HFF-Myc (cell line): ENCODE results near the gene SMARCD1.
A peak's percentile ranks its signal among the peaks of the same experiment; 100 is the strongest.

Source experiments
- DNase-seq: peaks from one replicate; pipeline ENCODE4 v3.0.0-alpha.2; 2011; ENCODE audit warnings: low read depth; ENCODE audit errors: extremely low read depth
- H3K4me3 ChIP-seq: replicated peaks from 2 replicates; pipeline ENCODE4 v1.5.1; 2011; ENCODE audit warnings: low read depth, mild to moderate bottlenecking, control low read depth, low read length
- TF ChIP-seq, protein P1 (sequence below): IDR thresholded peaks from 2 replicates; pipeline ENCODE4 v1.5.1; 2012; ENCODE audit warnings: mild to moderate bottlenecking, low read depth, low read length, control low read depth; ENCODE audit errors: missing control alignments

The SMARCD1 gene

GRCh38 chr12:50061171-50061570 is 24.0 kb upstream of the SMARCD1 start:
- TF ChIP-seq, protein P1, sequence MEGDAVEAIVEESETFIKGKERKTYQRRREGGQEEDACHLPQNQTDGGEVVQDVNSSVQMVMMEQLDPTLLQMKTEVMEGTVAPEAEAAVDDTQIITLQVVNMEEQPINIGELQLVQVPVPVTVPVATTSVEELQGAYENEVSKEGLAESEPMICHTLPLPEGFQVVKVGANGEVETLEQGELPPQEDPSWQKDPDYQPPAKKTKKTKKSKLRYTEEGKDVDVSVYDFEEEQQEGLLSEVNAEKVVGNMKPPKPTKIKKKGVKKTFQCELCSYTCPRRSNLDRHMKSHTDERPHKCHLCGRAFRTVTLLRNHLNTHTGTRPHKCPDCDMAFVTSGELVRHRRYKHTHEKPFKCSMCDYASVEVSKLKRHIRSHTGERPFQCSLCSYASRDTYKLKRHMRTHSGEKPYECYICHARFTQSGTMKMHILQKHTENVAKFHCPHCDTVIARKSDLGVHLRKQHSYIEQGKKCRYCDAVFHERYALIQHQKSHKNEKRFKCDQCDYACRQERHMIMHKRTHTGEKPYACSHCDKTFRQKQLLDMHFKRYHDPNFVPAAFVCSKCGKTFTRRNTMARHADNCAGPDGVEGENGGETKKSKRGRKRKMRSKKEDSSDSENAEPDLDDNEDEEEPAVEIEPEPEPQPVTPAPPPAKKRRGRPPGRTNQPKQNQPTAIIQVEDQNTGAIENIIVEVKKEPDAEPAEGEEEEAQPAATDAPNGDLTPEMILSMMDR = no peak
- DNase-seq = no peak
- no peak overlapping the region for H3K4me3 ChIP-seq

- TF ChIP-seq, protein P1 = no peak
- H3K4me3 ChIP-seq = no peak overlapping the region
- no peak for DNase-seq
These were observed 23.0 kb upstream of the SMARCD1 start for GRCh38 chr12:50061946-50062686.

DNA sequence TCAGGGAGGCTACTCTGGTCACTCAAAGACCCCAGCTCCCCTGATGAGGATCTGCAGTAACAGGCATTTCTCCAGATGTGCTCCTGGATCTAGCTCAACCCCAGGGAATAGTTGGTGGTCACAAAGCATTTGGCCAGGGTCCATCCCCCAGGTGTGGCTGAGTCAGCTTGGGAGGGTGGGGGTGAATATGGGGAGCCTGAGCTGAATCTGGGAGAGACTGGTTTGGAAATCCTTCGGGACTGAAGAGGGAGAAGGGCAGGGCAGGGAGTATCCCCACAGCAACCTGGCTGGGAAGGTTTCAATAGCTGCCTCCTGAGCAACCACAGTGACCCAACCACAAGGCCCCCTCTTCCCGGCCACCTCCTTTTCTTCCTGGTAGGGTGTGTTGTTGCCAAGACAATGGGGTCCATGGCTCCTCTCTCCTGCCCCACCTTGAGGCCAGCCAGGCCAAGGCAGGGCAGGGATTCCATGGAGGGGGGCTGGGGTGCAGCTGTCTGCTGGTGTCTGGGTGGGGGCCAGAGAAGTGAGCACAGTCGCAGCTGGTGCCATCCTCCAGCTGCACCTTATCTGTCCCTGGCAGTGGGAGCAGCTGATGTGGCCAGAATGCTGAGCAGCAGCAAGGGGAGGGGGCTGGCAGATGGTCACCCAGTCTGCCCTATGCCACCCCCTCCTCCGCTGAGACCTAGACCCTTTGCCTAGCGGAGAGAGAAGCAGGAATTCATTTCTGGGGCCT is 22.2 kb upstream of the SMARCD1 start:
- TF ChIP-seq, protein P1 = no peak
- no peak for DNase-seq
- no peak overlapping the region for H3K4me3 ChIP-seq

GRCh38 chr12:50065726-50066310 is 19.3 kb upstream of the SMARCD1 start:
- no peak for DNase-seq
- no peak overlapping the region for H3K4me3 ChIP-seq
- TF ChIP-seq, protein P1 = no peak

DNA sequence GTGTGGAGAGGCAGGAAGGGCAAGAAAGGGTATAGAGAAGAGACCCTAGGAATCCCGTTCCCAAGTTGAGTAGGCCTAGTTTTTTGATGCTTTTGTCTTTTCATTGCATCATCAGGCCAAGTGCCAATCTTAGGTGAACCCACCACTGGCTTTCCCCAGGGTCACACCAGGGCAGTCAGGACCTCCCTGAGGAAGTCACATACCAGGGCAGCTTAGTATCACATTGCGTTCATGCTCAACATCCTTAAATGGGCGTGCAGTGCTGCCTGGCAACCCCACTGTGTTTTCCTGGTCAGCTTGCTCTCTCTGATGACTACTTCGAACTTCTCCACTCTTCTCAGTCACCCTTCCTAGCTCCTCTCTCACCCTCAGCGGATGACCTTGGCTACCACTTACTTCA is 18.7 kb upstream of the SMARCD1 start:
- peak; percentile 58 for DNase-seq
- no peak overlapping the region for H3K4me3 ChIP-seq

DNA sequence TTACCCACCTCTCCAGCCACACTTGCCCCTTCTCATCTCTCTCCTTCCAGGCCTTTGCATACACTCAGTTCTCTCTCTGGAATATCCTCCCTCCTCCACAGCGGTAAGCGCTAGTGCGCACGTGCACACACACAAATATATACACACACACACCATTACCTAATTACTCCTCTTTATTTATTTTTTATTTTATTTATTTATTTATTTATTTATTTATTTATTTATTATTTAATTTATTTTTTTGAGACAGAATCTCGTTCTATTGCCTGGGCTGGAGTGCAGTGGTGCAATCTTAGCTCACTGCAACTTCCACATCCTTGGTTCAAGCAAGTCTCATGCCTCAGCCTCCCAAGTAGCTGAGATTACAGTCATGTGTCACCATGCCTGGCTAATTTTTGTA is 16.1 kb upstream of the SMARCD1 start:
- no peak overlapping the region for H3K4me3 ChIP-seq
- TF ChIP-seq, protein P1 = no peak
- DNase-seq = no peak

More for the DNA sequence above, 18.7 kb upstream of the SMARCD1 start:
- TF ChIP-seq, protein P1 = no peak
